Measurements from ENCODE around the gene MATK. TPM values are rescaled to one million over a fixed set of nuclear protein-coding genes. Genes with fewer than 3 reads are reported as not detected.

MATK gene
- total RNA-seq, 5 donors from 2014 or later (not counting 1 experiment from before 2014, with no cell fraction given): 9.2 to 41.4 (median 20.6) TPM

- no peak overlapping the region for H3K27ac ChIP-seq (ENCODE audit: low read length)
- Mint-ChIP-seq H3K4me3 (no peak overlapping the region), H3K4me1 (peaks cover 0 to 7% (median 2%) of the 10 kb centered on the region in 3 donors), H3K27ac (no peak overlapping the region), H3K27me3 (no peaks in the 10 kb centered on the region), H3K9me3 (no peaks in the 10 kb centered on the region), H3K36me3 (peaks cover 4% of the 10 kb centered on the region)
- WGBS (ENCODE audit: insufficient coverage): 89% methylated on average over 17 of the region's 25 CpGs
- ATAC-seq (replicated peaks in 1 of 4) (no peak), DNase-seq (no peak)
- no peaks in the 10 kb centered on the region for H3K9me3 ChIP-seq
- H3K27me3 ChIP-seq (replicated peaks in 1 of 2; ENCODE audit: control insufficient read depth in 2 of 2, extremely low read depth in 1 of 2, insufficient read depth in 2 of 2, low read length in 1 of 2): no peaks in the 10 kb centered on the region
- no peaks in the 10 kb centered on the region for H3K4me1 ChIP-seq (ENCODE audit: control insufficient read depth in 1 of 2, extremely low read depth in 1 of 2, insufficient read depth in 2 of 2, low read length in 2 of 2)
- ChIA-PET CTCF (no interaction called here), POLR2A (no interaction called here)
- H3K4me3 ChIP-seq (ENCODE audit: control insufficient read depth in 1 of 2, extremely low read depth in 1 of 2, low read length in 1 of 2): no peak overlapping the region
- peaks cover 0 to 4% of the 10 kb centered on the region in 2 donors for H3K36me3 ChIP-seq (ENCODE audit: control insufficient read depth in 2 of 2, extremely low read depth in 1 of 2, insufficient read depth in 1 of 2, low read length in 1 of 2)
Observed at GRCh38 chr19:3774621-3775373, 11.4 kb downstream of the MATK start.

- H3K9me3 ChIP-seq: no peaks in the 10 kb centered on the region
- POLR2A ChIA-PET: interaction anchor here in 1 of 2 donors (0.6 kb wide), 1 partner anchor 19 kb away, joined by 4 read pairs; no protein-coding TSS in a partner anchor
Observed at GRCh38 chr19:3773814-3774515, 12.2 kb downstream of the MATK start.

GRCh38 chr19:3771906-3772455 is 14.2 kb downstream of the MATK start, which contains the start of gene RAX2:
RAX2 (minus strand) TSS chr19:3772228; CDS start chr19:3771742, 486 bp downstream.
- H3K27ac Mint-ChIP-seq: no peak within 1 kb of the TSS
- H3K36me3 ChIP-seq (ENCODE audit: control insufficient read depth in 2 of 2, extremely low read depth in 1 of 2, insufficient read depth in 1 of 2, low read length in 1 of 2): peaks cover 12 to 23% of the 10 kb centered on the region in 2 donors
- H3K9me3 ChIP-seq: no peaks in the 10 kb centered on the region
- DNase-seq (no peak), ATAC-seq (replicated peaks in 1 of 4) (no peak)
- H3K4me3 ChIP-seq (ENCODE audit: control insufficient read depth in 1 of 2, extremely low read depth in 1 of 2, low read length in 1 of 2): no peak within 1 kb of the TSS
- peaks cover 0 to 3% of the 10 kb centered on the region in 2 experiments for H3K4me1 ChIP-seq (ENCODE audit: control insufficient read depth in 1 of 2, extremely low read depth in 1 of 2, insufficient read depth in 2 of 2, low read length in 2 of 2)
- CTCF ChIA-PET: no interaction called here
- H3K27ac ChIP-seq (ENCODE audit: low read length): no peak within 1 kb of the TSS
- whole genome bisulfite sequencing (ENCODE audit: insufficient coverage): 67% methylated on average over 5 of the region's 23 CpGs
- H3K36me3 Mint-ChIP-seq: peaks cover 9% of the 10 kb centered on the region
- H3K4me1 Mint-ChIP-seq: peaks cover 2 to 7% (median 3%) of the 10 kb centered on the region in 3 donors
- no peaks in the 10 kb centered on the region for H3K9me3 Mint-ChIP-seq
- H3K4me3 Mint-ChIP-seq: no peak within 1 kb of the TSS
- no peaks in the 10 kb centered on the region for H3K27me3 ChIP-seq (replicated peaks in 1 of 2; ENCODE audit: control insufficient read depth in 2 of 2, extremely low read depth in 1 of 2, insufficient read depth in 2 of 2, low read length in 1 of 2)
- no peaks in the 10 kb centered on the region for H3K27me3 Mint-ChIP-seq
- POLR2A ChIA-PET: interaction anchor here in 1 of 2 donors (0.5 kb wide), 1 partner anchor 23 kb away, joined by 5 read pairs; no protein-coding TSS in a partner anchor

More at GRCh38 chr19:3773814-3774515, 12.2 kb downstream of the MATK start:
- no peaks in the 10 kb centered on the region for H3K4me1 ChIP-seq (ENCODE audit: control insufficient read depth in 1 of 2, extremely low read depth in 1 of 2, insufficient read depth in 2 of 2, low read length in 2 of 2)
- 82% methylated on average over 12 of the region's 12 CpGs for WGBS (ENCODE audit: insufficient coverage)
- no peak overlapping the region for H3K27ac ChIP-seq (ENCODE audit: low read length)
- ATAC-seq (replicated peaks in 1 of 4) (no peak), DNase-seq (no peak)
- Mint-ChIP-seq H3K27ac (no peak overlapping the region), H3K27me3 (no peaks in the 10 kb centered on the region), H3K9me3 (no peaks in the 10 kb centered on the region), H3K36me3 (peaks cover 6% of the 10 kb centered on the region), H3K4me1 (peaks cover 0 to 7% (median 2%) of the 10 kb centered on the region in 3 donors), H3K4me3 (no peak overlapping the region)
- no peaks in the 10 kb centered on the region for H3K27me3 ChIP-seq (replicated peaks in 1 of 2; ENCODE audit: control insufficient read depth in 2 of 2, extremely low read depth in 1 of 2, insufficient read depth in 2 of 2, low read length in 1 of 2)
- H3K4me3 ChIP-seq (ENCODE audit: control insufficient read depth in 1 of 2, extremely low read depth in 1 of 2, low read length in 1 of 2): no peak overlapping the region
- CTCF ChIA-PET: no interaction called here
- H3K36me3 ChIP-seq (ENCODE audit: control insufficient read depth in 2 of 2, extremely low read depth in 1 of 2, insufficient read depth in 1 of 2, low read length in 1 of 2): peaks cover 4 to 5% of the 10 kb centered on the region in 2 donors

DNA sequence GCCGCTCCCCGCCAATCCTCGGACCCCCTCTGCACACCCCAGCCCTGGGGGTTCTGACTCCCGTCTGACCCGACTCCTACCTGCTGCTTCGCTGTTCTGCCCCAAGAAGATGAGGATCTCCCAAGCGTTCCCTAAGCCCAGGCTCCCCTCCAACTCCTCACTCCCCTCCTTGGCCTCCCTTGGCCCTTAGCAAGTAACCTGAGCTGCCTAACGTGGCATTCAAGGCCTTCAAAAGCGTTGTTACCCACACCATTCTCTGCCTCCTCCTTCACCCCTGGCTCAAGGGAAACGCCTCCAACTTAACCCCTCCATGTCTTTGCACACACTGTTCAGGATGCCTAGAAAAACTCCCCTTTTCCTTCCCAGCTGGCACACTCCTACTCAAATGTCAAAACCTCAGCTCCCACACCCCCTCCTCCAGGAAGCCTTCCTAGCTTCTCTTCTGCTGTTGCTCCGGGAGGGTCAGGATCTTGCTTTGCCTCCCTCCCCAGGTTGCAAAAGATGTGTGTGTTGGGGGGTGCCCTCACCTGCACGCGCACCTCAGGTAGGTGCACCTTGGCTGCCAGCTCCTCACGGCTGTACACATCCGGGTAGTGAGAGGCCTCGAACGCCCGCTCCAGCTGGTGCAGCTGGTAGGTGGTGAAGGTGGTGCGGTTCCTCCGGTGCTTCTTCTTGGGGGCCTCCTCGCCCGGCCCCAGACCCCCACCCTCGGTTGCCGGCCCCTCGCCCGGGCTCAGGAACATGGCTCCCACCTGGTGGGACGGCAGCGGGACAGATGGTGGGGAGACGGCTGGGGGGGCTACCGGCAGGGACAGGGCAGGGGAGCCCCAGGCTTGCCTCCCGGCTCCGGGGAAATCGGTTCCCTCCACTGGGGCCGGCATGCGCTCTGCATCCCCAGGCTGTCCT is 14.9 kb downstream of the MATK start:
- peaks cover 7 to 13% (median 10%) of the 10 kb centered on the region in 3 donors for H3K4me1 Mint-ChIP-seq
- ChIA-PET CTCF (no interaction called here), POLR2A (interaction anchor here in 1 of 2 donors (0.5 kb wide), 1 partner anchor 24 kb away, joined by 5 read pairs; no protein-coding TSS in a partner anchor)
- no peak overlapping the region for H3K27ac Mint-ChIP-seq
- no peak for ATAC-seq (replicated peaks in 1 of 4)
- H3K36me3 Mint-ChIP-seq: peaks cover 15% of the 10 kb centered on the region
- no peaks in the 10 kb centered on the region for H3K27me3 ChIP-seq (replicated peaks in 1 of 2; ENCODE audit: control insufficient read depth in 2 of 2, extremely low read depth in 1 of 2, insufficient read depth in 2 of 2, low read length in 1 of 2)
- 91% methylated on average over 18 of the region's 35 CpGs for WGBS (ENCODE audit: insufficient coverage)
- H3K36me3 ChIP-seq (ENCODE audit: control insufficient read depth in 2 of 2, extremely low read depth in 1 of 2, insufficient read depth in 1 of 2, low read length in 1 of 2): peaks cover 12 to 31% of the 10 kb centered on the region in 2 donors
- no peak overlapping the region for H3K4me3 ChIP-seq (ENCODE audit: control insufficient read depth in 1 of 2, extremely low read depth in 1 of 2, low read length in 1 of 2)
- no peak overlapping the region for H3K4me3 Mint-ChIP-seq
- DNase-seq: no peak
- no peak overlapping the region for H3K27ac ChIP-seq (ENCODE audit: low read length)
- no peaks in the 10 kb centered on the region for H3K27me3 Mint-ChIP-seq
- H3K4me1 ChIP-seq (ENCODE audit: control insufficient read depth in 1 of 2, extremely low read depth in 1 of 2, insufficient read depth in 2 of 2, low read length in 2 of 2): peaks cover 0 to 10% of the 10 kb centered on the region in 2 experiments
- H3K9me3 Mint-ChIP-seq: no peaks in the 10 kb centered on the region
- H3K9me3 ChIP-seq: no peaks in the 10 kb centered on the region

- peak in 1 of 4 experiments; percentile 14 for ATAC-seq (replicated peaks in 1 of 4)
- 93% methylated on average over 40 of the region's 53 CpGs for WGBS (ENCODE audit: insufficient coverage)
- peaks cover 12 to 36% of the 10 kb centered on the region in 2 donors for H3K36me3 ChIP-seq (ENCODE audit: control insufficient read depth in 2 of 2, extremely low read depth in 1 of 2, insufficient read depth in 1 of 2, low read length in 1 of 2)
- Mint-ChIP-seq H3K4me1 (peaks cover 9 to 17% (median 12%) of the 10 kb centered on the region in 3 donors), H3K9me3 (no peaks in the 10 kb centered on the region), H3K36me3 (peaks cover 16% of the 10 kb centered on the region), H3K27ac (no peak overlapping the region), H3K27me3 (no peaks in the 10 kb centered on the region), H3K4me3 (no peak overlapping the region)
- H3K9me3 ChIP-seq: no peaks in the 10 kb centered on the region
- POLR2A ChIA-PET: interaction anchor here in 1 of 2 donors (0.5 kb wide), 1 partner anchor 1534 kb away, joined by 7 read pairs; the partner anchor contains the start of gene PLEKHJ1
- H3K27ac ChIP-seq (ENCODE audit: low read length): no peak overlapping the region
- no peaks in the 10 kb centered on the region for H3K27me3 ChIP-seq (replicated peaks in 1 of 2; ENCODE audit: control insufficient read depth in 2 of 2, extremely low read depth in 1 of 2, insufficient read depth in 2 of 2, low read length in 1 of 2)
- H3K4me1 ChIP-seq (ENCODE audit: control insufficient read depth in 1 of 2, extremely low read depth in 1 of 2, insufficient read depth in 2 of 2, low read length in 2 of 2): peaks cover 0 to 14% of the 10 kb centered on the region in 2 experiments
- CTCF ChIA-PET: no interaction called here
- no peak overlapping the region for H3K4me3 ChIP-seq (ENCODE audit: control insufficient read depth in 1 of 2, extremely low read depth in 1 of 2, low read length in 1 of 2)
- no peak for DNase-seq
Observed at GRCh38 chr19:3770136-3770999, 15.8 kb downstream of the MATK start.

Measured in T-cell (primary cell).